HG03064 (cell line): ENCODE results near the gene TPH2.

Source experiments
- ATAC-seq: cut with Tn5 transposase; IDR thresholded peaks from one replicate; pipeline ENCODE4 v1.9.1; 2021; ENCODE audit warnings: low read depth; ENCODE audit not compliant: unreplicated experiment

Gene TPH2

GRCh38 chr12:71958457-71958856, 19.8 kb downstream of the TPH2 start:
- no peak for ATAC-seq

GRCh38 chr12:71958993-71959578, 20.4 kb downstream of the TPH2 start:
- no peak for ATAC-seq

- ATAC-seq, result no peak
These were observed 28.6 kb downstream of the TPH2 start for GRCh38 chr12:71967211-71967610.

GRCh38 chr12:71969330-71969729, 30.7 kb downstream of the TPH2 start:
- no peak for ATAC-seq

- ATAC-seq, result no peak
These were observed 31.4 kb downstream of the TPH2 start for GRCh38 chr12:71970031-71970430.

GRCh38 chr12:71972441-71973074, 33.9 kb downstream of the TPH2 start:
- ATAC-seq, result no peak

GRCh38 chr12:71973687-71974086, 35.0 kb downstream of the TPH2 start:
- no peak for ATAC-seq

- no peak for ATAC-seq
These were observed 41.9 kb downstream of the TPH2 start for GRCh38 chr12:71980538-71980937.

- no peak for ATAC-seq
These were observed 42.5 kb downstream of the TPH2 start for GRCh38 chr12:71981149-71981548.

- ATAC-seq, result no peak
These were observed 56.1 kb downstream of the TPH2 start for GRCh38 chr12:71994715-71995114.

GRCh38 chr12:71999795-72000194, 61.1 kb downstream of the TPH2 start:
- ATAC-seq, result no peak

- no peak for ATAC-seq
These were observed 62.5 kb downstream of the TPH2 start for GRCh38 chr12:72000969-72001648.

GRCh38 chr12:72006766-72007165, 68.1 kb downstream of the TPH2 start:
- ATAC-seq, result no peak

GRCh38 chr12:72010356-72010755, 71.7 kb downstream of the TPH2 start:
- no peak for ATAC-seq

- ATAC-seq, result no peak
These were observed 72.7 kb downstream of the TPH2 start for GRCh38 chr12:72011374-72011773.

- ATAC-seq, result no peak
These were observed 74.2 kb downstream of the TPH2 start for GRCh38 chr12:72012874-72013273.

- no peak for ATAC-seq
These were observed 77.2 kb downstream of the TPH2 start for GRCh38 chr12:72015895-72016294.

GRCh38 chr12:72017054-72017651, 78.5 kb downstream of the TPH2 start:
- peak; percentile 96 for ATAC-seq

- ATAC-seq, result no peak
These were observed 79.4 kb downstream of the TPH2 start for GRCh38 chr12:72018036-72018435.

- no peak for ATAC-seq
These were observed 86.0 kb downstream of the TPH2 start for GRCh38 chr12:72024613-72025012.

GRCh38 chr12:72025524-72025923, 86.9 kb downstream of the TPH2 start:
- ATAC-seq, result no peak

- no peak for ATAC-seq
These were observed 90.3 kb downstream of the TPH2 start for GRCh38 chr12:72028966-72029365.
